HG03097 (cell line): ENCODE data around the gene SUPT6H.
"Not testable (repeated sequence)": the region's sequence is repeated elsewhere in the genome, so short reads cannot be mapped to it uniquely, and the experiment has no call there.

ENCODE experiments used
- ATAC-seq: cut with Tn5 transposase; IDR thresholded peaks from one replicate; pipeline ENCODE4 v1.9.1; 2021; ENCODE audit not compliant: unreplicated experiment, low FRiP score

Gene SUPT6H

DNA sequence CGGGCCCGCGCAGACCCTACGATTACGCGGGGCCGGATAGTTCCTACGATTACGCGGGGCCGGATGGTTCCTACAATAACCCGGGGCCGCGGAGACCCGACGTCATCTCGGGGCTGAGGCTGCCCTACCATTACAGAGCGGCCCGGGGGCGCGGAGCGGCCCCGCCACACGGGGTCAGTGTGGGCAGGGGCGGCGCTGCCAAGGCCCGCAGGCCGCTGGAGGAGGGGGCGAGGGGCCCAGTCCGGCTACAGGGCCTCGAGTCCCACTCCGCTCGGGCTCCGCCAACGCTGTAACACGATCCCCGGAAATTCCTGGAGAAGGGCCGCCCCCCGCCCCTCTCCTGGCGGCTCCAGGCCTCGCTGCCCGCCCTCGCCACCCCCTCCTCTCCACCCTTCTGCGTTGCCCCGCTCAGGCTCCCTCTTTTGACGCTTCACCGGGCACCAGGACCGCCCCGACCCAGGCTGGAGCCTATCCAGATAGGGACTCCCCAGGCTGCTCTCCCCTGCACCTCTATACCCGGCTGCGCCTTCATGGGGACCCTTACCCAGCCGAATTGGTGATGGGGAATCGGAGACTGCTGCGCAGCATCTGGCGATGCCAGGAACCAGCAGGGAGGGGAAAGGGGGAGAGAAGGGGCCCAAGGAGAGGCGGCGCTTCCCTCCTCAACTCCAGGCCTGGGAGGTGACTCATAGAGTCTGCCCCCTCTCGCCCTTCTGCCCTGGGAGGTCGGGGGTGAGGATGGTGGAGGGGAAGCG lies 55.8 kb downstream of the SUPT6H start, which contains the start of gene RAB34:
Gene RAB34 (minus strand): TSS at position 291 of the 755 bp plus-strand sequence. CDS start 602 bp downstream, outside the sequence.
- ATAC-seq: no peak

DNA sequence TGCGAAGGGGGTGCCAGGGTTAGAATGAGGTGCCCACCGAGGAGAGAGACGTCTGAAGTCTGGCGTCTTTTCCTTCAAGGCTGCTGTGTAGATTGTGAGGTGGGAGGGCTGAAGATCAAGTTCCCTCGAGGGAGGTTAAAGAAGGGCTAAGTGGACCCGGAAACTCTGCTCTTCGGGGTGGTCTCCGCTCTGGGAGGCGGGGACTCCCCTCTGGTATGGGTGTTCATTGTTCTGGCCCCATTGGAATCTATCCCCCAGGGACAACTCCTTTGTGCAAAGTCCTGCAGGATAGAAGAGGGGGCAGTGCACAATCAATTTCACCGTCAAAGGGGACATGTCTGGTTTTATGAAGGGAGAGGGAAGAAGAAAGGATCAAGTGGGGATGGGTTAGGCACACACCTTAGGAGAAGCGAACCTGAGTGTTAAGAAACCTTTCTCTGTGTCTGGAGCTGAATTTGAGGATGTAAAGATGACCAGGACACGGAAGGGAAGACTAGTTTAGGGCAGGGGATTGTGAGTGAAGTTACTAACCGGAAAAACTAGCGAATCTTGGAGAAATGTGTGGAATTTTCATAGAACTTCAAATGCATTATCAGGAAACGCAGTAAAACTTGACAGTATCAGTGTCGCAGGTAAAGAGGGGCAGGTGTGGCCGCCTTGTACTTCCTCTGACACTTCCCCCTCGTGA lies 56.5 kb downstream of the SUPT6H start:
- ATAC-seq: no peak

DNA sequence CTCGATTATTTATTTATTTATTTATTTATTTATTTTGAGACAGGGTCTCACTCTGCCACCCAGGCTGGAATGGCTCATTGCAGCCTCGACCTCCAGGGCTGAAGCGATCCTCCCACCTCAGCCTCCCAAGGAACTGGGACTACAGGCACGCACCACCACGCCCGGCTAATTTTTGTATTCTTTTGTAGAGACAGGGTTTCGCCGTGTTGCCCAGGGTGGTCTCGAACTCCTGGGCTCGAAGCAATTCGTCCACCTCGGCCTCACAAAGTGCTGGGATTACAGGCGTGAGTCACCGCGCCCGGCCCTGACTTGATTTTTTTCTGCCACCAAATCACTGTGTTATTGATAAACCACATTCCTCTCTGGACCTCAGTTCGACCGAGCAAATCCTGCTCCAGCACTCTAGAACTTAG lies 57.0 kb downstream of the SUPT6H start:
- no peak for ATAC-seq

DNA sequence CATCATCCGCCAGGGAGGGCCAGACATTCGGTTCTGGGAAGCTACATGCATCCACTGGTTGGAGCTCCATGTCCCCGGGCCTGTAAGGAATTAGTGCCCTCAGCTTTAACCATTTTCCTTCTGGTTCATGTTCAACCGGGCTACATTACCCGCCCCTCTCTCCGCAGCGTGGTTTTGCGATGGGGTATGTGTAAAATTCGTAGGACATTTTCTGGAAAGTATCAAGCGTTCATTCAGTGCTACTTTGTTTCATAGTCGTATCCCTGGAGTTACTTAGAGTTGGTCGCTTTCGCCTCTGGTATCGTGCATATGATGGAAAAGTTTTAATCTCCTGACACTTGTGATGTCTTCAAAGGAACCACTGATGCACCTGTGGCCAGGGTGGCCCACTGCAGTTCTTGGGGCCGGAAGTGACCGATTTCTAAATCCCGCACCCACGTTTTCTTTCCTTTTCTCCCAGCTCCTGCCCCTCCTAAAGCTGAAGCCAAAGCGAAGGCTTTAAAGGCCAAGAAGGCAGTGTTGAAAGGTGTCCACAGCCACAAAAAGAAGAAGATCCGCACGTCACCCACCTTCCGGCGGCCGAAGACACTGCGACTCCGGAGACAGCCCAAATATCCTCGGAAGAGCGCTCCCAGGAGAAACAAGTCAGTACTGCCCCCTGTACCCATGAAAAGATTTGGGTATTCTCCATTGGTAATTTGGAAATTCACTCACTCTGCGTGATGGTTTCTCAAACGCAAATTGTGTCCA lies 58.4 kb downstream of the SUPT6H start:
- no peak for ATAC-seq

DNA sequence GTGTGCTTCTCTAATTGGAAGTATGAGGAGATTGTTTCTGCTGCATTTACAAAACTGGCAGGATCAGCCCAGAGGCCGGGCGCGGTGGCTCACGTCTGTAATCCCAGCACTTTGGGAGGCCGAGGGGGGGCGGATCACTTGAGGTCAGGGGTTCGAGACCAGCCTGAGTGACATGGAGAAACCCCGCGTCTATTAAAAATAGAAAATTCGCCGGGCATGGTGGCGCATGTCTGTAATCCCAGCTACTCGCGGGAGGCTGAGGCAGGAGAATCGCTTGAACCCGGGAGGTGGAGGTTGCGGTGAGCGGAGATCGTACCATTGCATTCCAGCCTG lies 59.0 kb downstream of the SUPT6H start:
- not testable (repeated sequence) for ATAC-seq

DNA sequence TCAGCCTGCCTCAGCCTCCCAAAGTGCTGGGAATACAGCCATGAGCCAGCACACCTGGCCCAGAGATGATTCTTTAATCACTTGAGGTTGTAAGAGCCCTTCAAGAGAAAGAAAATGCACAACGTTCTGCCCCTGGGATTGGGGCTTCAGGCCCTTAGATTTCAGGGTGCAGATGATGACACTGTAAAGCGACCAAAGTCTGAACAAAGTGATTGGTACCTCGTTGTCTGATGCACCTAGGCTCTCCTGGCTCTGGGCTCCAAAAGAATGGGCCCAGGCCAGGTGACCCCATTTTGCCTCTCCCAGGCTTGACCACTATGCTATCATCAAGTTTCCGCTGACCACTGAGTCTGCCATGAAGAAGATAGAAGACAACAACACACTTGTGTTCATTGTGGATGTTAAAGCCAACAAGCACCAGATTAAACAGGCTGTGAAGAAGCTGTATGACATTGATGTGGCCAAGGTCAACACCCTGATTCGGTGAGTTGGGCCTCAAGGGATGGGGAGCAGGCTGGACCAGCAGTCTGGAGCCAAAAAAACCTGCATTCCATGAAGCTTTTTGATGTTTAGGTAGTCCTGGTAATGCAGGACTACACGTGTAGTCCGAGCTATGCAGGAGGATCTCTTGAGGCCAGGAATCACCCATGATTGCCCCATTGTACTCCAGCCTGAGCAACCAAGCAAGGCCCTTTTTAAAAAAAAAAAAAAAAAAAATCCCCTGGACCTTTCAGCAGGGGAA lies 60.6 kb downstream of the SUPT6H start:
- ATAC-seq: no peak

DNA sequence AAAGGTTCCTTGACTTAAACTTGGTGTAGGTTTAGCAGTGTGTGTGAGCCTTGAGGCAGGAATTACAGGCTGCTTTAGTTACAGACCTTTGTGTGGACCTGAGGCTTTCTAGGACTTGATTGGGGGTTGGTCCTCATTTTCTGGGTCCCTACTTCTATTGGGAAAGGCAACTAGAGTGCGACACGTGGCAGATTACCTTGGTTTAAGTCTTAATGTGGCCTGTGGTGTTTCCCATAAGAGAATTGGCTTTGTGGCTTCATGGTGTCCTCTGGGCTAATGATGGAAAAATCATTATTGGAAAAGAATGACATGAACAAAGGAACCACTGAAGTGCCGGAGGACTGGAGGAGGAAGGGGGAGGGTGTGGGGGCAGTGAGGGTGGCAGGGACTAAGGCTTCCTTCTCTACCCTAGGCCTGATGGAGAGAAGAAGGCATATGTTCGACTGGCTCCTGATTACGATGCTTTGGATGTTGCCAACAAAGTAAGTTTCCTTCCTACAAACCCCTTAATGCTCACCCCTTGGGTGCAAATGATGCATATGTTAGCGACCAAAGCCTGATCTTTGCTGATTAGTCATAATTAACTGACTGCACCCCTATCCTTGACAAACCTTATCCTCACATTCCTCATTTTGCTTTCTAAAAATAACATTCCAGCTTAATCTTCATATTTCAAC lies 61.3 kb downstream of the SUPT6H start:
- no peak for ATAC-seq

DNA sequence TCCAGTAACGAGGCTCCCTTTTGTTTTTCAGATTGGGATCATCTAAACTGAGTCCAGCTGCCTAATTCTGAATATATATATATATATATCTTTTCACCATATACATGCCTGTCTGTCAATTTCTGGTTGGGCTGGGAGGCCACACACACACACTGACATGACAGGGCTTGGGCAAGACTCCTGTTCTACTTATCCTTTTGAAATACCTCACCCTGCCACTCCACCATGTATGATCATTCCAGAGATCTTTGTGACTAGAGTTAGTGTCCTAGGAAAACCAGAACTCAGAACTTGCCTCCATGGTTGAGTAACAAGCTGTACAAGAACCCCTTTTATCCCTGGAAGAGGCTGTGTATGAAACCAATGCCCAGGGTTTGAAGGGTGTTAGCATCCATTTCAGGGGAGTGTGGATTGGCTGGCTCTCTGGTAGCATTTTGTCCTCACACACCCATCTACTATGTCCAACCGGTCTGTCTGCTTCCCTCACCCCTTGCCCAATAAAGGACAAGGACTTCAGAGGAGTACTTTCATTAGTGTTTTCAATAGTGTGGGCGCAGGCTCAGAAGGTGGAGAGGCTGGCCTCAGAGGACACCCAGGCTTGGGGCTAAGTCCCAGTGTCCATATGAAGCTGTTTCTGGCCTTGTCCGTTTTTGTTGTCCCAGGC lies 62.0 kb downstream of the SUPT6H start:
- ATAC-seq: not testable (repeated sequence)

DNA sequence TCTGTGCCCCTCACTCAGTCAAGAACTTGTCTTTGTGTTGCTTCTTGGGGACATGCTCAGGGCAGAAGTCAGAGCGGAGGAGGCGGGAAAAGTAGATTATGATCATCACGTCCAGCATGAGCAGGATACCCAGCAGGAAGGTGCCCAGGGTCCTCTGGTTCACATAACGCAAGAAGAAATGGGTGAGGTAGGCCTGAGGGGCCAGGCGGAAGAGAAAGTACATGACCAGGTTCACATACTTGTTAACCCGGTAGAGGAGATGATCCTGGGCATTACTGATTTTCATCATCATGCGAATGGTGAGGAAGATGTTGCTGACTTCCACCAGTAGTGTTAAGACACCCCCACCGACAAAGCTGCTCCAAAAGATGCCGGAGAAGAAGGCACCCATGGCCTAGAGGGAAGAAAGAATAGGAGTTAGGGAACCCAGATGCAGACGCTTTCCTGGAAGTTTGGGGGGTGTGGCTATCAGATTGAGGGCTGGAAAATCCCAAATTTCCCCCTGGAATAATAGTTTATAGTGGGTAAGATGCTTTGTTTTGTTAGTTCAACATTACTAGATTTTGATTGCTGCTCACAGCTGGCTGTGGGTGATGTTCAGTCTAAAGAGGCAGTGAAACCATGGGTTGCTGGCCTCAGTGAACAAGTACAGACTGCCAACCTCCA lies 62.6 kb downstream of the SUPT6H start:
- no peak for ATAC-seq

DNA sequence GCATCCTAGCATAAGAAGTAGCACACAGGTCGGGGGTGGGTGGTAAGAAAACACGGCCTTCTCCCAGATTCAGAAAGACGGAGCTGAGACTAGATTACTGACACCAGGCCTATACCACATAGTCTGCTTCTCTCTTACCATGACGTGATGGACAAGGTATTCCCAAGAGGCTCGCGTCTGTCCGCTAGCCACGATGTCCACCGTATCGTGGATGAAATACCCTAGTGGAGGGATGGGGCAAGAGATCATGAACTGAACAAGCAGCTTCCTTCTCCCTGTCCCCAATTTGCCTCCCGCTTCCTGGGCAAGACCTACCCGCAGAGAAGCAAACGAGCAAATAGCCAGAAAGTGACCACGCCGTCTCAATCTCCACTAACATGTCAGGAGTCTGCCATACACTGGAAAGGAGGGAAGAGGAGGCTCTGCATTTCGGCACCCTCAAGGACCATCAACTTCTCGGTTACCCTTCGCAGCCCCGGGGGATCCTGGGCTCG lies 63.2 kb downstream of the SUPT6H start:
- ATAC-seq: no peak

DNA sequence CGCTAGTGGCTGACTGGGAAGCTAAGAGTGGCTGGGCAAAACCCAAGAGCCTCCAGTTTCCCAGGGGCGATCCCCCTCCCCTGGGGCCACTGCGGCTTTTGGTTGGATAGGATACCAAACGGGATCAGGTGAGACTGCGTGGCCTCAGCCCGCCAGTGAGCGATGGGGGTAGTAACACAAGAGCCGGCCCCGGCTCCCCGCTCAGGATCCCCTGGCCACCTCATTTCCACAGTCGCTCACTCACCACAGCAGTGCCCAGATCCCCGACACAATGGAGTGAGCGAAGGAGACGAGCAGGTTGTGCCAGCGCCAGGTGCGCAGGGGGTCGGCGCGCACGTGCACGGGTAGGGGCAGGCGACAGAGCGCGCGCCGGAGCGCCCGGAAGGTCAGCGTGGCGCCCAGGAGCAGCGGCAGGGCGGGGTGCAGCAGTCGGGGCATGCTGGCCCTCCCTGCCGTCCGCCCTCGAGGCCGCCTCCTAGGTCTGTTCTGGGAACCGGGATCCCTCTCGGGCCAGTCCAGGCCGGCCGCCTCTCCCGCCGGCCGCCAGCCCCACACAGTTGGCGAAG lies 63.7 kb downstream of the SUPT6H start:
- ATAC-seq: peak; percentile 6

DNA sequence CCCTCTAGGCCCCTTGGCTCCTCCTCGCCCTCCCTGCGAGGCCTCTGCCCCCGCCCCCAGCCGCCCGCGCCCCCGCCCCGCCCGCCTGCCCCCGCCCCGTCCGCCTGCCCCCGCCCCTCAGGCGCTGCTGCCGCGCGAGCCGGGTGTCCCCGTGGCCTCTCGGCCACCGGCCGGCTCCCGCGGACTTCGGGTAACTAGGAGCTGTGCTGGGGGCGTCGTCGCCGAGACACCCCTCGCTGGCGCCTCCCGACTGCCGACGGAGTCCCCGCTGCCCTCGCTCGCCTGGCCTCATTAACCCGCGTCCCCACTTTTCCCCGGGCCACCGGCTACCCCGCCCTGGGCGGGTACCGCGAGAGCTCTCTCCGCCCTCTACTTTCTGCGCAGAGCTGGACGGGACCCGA lies 64.2 kb downstream of the SUPT6H start, which contains the start of gene TLCD1:
Gene TLCD1 (minus strand): TSS at position 8 of the 401 bp plus-strand sequence. CDS start 136 bp downstream, outside the sequence.
- peak; percentile 0 for ATAC-seq

DNA sequence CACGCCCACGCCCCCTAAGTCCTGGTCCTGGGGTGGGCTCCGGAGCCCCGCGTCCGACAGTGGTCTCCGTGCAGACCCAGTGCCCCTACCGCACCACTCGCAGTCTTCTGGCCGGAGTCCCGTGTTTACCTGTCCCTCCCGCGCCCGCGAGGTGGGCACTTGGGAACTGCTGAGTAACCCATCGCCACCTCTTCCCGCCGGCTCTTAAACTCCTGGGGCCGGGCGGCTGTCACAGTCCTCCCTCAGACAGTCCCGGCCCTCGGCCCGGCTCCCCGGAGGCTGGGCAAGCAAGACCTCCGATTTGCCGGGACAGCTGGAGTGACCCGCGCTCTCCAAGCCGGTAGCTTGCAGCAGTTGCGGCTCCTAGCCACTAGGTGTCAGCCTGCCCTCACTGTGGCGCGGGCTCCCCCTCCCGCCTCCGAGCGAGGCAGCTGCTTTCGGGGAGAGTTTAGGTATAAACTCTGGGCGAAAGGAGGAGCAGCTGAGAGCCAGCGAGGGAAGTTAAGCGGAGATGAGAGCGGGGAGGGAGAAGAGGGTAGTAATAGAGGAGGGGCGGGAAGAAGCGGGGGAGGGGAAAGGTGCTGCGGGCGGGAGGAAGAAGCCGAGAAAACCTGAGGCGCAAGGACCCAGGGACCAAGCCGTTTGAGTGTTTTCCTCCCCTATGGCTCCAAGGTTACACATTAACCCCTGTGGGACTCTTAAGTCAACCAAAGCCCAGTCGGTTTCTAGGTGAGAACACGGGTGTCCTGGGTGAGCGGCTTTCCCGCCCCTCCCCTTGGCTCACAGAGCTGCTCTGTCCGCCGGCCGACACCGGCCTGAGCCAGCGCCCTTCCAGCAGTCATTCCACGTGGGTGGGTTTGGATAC lies 64.9 kb downstream of the SUPT6H start:
- peak; percentile 44 for ATAC-seq

DNA sequence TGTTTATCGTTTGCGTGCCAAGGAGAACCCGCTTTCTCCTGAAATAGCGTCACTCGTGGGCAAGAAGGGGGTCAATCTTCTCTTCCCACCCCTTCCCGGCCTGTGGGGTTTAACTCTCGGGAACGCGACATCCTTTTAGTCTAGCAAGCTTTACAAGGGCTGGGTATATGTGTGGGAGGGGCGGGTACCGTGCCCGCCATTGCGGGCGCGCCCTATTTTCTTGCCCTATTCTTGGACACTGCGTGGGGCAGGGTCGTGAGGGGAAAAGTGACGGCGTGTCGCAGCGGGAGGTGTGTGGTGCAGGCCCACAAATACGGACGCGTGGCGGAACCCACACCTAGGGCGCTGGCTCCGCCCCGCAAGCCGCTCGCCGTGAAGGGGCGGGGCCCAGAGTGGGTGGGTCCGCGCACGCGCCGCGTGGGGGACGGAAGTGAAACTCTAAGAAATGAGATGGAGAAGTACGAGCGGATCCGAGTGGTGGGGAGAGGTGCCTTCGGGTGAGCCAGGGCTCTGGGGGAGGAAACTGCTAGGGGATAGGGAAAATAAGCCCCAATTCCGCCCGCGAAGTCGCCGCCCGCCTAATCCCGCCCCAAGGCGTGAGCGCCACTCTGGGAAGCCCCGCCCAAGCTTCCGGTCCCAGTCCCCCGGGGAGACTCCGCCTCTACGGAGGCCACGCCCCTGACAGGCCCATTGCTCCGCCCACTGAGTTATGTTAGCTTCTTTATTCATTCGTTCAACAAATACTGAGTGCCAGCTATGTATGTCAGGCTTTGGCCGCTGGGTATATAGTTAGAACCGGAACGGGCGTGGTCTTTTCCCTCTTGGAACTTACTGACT lies 66.6 kb downstream of the SUPT6H start, which contains the start of gene NEK8:
Gene NEK8 (plus strand): TSS at position 425 of the 837 bp plus-strand sequence. CDS start 26 bp downstream, at position 451.
- peak; percentile 30 for ATAC-seq

DNA sequence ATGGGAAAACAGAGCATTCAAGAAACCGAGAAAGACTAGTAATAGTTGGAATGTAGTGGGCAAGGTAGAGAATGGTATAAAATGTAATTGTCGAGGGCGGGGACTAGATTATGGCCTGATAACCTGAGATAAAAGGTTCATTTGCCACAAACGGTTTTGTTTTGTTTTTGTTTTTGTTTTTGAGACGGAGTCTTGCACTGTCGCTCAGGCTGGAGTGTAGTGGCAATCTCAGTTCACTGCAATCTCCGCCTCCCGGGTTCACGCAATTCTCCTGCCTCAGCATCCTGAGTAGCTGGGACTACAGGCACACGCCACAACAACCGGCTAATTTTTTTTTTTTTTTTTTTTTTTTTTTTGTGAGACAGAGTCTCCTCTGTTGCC lies 67.9 kb downstream of the SUPT6H start:
- no peak for ATAC-seq

DNA sequence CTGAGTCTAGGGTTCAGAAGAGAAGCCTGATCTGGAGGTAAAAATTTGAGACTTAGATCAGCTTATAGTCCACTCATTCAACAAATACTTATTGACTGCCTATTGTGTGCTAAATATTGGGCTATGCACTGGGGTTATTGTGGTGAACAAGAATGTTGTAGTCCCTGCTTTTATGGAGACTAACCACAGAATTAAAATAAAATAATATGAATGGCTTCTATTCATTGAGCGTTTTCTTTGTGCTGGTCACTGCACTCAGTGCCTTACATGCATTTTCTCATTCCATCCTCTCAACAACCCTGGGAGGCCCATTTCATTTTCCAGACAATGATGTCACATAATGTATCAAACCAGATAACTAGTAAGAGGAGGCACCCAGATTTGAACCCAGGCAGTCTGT lies 71.3 kb downstream of the SUPT6H start:
- no peak for ATAC-seq
